GM19240 (cell line): ENCODE measurements around the gene FRMD1.

Experiments used
- DNase-seq: peaks from one replicate; pipeline ENCODE4 v3.0.0; 2011; ENCODE audit warnings: low spot score; ENCODE audit not compliant: insufficient read length

The FRMD1 gene

DNA sequence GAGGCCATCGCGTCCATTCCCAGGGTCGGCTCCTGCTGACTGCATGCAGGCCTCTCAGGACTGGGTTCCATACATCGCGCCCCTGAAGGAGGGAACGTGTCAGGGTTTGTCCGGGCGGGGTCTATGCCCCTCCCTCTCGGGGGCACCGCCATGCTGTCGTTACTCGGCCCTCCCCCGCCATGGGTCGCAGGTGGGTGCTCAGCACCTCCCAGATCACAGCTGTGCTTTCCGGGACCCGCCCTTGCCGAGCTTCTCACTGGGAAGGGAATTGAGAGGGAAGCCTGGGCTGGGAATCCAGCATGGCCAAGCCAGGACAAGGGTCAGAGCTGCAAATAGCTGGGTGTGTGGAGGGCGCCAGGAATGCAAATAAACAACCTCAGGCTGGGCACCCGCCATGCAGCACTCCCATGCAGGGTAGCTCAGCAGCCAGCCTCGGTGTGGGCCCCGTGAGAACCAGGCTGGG is at the start of gene FRMD1:
FRMD1 (minus strand) TSS at position 270 of the 463 bp plus-strand sequence; CDS start at position 152, 118 bp downstream.
- no peak for DNase-seq

DNA sequence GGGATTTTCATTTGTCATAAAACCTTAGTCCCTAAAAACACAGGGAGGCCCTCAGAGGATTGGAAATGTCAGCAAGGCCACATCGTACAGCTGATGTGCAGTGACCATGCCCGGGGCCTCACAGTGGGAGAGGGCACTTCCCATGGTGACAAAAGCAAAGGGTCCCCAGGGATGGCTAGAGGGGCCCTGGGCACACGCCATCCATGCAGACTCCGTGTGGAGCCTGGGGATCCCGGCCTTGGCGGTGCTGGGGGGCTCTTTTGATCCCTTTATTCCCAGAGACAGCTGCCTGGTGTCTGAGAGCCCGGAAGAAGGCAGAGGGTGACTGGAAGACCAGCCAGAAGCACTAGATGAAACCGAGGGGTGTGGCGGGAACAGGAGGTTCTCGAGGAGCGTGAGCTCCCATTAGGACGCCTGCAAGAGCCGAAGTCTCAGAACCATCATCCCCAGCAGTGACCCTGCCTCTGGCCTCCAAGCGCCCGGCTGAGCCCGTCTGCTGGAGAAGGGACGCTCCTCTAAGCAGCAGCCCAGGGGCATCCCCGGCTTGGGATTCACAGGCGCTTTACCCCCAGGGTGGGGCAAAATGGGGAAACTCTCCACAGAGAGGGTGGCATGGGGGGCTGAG is 49.1 kb upstream of the FRMD1 start:
- no peak for DNase-seq

GRCh38 chr6:168127384-168127868 is 48.4 kb upstream of the FRMD1 start:
- no peak for DNase-seq

- DNase-seq, result no peak
These were observed 47.8 kb upstream of the FRMD1 start for GRCh38 chr6:168126566-168127383.

DNA sequence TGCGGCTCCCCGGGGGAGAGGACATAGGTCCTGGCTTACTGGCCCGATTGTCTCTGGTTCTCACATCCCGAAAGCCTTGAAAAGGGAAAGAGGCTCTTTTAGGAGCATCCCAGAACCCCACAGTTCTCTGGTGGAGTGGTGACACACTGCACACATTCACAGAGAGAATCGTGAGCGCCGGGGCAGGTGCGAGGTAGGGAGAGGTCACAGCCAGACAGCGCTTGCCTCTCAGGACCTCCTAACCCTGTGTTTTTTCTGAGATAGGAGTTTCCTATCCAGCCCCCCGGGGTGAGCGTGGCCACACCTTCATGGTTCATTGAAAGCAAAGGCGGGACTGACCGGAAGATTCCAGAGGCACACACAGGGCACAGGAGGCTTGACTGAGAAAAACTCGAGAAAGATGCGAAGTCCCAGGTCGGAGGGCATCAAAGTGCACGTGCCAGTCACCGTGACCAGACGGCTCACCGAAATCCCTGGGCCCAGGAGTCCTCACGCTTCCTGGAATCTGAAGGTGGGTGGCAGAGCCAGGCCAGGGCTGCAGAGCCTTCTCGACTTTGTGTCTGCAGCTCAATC is 46.5 kb upstream of the FRMD1 start:
- DNase-seq, result no peak

- DNase-seq, result no peak
These were observed 45.9 kb upstream of the FRMD1 start for GRCh38 chr6:168124921-168125320.

- no peak for DNase-seq
These were observed 45.1 kb upstream of the FRMD1 start for GRCh38 chr6:168124158-168124557.

DNA sequence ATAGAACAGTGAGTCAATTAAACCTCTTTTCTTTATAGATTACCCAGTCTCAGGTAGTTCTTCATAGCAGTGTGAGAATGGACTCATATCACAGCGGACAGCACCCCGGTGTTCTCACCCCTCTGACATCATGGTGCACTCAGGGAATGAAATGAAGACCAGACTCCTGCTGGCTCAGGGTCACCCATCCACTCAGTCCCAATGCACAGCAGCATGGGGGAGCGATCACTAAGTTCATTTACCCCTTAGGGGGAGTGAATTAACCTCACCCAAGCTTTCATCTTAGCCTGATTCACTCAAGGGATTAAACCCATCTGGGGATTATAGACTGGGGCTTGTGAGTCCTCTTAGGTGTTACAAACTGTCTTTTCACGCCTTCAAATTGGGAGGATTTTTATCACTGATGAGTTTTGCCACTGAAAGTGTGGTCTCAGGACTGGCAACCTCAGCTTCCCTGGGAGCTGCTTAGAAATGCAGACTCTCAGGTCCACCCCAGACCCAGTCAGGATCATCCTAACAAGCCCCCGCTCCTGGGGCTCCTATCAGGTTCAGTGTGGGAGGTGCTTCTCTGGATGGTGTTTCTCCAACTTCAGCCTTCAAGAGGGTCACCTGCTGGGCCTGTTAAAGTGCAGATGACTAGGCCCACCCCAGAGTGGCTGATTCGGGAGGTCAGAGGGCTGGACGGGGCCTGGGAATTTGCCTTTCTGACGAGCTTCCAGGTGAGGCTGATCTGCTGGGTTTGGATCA is 44.3 kb upstream of the FRMD1 start:
- DNase-seq, result no peak

DNA sequence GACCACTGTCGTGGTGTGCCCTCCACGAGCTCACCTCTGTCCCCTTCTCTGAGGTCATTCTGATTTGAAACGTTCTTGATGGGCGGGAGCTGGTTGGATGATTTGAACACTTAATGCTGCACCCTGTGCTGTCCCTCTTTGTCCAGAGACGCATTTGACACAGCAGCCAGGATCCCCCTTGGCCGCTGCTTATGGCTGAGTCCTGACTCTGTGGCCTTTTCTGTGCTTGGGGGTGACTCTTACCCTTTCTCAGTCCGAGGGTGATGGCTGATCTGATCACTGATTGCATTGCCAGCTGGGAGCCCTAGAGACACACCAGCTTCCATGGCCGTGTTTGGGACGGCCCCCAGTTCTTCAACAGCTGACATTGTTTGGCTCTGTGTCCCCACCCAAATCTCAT is 43.5 kb upstream of the FRMD1 start:
- no peak for DNase-seq

- no peak for DNase-seq
These were observed 43.0 kb upstream of the FRMD1 start for GRCh38 chr6:168122011-168122410.

DNA sequence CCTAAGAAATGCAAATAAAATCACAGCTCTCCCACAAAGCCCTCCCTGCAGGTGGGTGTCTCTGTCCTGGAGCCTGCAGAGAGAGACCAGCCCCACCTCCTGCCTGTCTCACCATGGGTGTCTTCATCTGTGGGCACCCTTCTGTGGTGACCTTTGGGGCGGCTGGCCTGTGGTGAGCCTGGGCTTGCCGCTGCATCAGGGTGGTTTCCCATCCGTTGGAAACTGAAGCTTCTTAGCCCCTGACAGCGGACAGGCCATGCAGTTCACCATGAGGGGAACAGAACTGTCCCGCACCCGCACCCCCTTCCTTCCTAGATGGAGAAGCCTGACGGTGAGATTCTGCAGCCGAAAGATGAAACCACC is 42.3 kb upstream of the FRMD1 start:
- DNase-seq, result no peak

- no peak for DNase-seq
These were observed 41.6 kb upstream of the FRMD1 start for GRCh38 chr6:168120390-168121302.

GRCh38 chr6:168119539-168119938 is 40.5 kb upstream of the FRMD1 start:
- no peak for DNase-seq

DNA sequence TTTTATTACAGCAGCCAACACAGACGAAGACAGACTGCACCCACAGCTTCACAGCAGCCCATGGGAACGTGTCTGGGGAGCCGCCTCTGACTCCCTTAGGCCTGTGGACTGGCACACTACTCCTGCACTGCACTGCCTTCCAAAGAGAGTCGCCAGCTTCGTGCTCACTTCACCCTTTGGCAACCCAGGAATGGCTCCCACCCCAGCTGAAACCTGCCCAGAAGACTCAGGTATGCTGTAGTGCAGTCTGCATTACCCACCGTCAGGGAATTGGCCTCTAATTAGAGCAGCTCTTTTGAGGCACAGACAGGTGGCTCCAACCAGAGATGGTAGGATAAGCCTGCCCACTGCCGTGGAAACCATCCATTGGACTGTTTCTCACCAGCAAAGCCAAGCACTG is 39.9 kb upstream of the FRMD1 start:
- no peak for DNase-seq

GRCh38 chr6:168117942-168118341 is 38.9 kb upstream of the FRMD1 start:
- DNase-seq, result no peak

- no peak for DNase-seq
These were observed 38.2 kb upstream of the FRMD1 start for GRCh38 chr6:168116975-168117899.

DNA sequence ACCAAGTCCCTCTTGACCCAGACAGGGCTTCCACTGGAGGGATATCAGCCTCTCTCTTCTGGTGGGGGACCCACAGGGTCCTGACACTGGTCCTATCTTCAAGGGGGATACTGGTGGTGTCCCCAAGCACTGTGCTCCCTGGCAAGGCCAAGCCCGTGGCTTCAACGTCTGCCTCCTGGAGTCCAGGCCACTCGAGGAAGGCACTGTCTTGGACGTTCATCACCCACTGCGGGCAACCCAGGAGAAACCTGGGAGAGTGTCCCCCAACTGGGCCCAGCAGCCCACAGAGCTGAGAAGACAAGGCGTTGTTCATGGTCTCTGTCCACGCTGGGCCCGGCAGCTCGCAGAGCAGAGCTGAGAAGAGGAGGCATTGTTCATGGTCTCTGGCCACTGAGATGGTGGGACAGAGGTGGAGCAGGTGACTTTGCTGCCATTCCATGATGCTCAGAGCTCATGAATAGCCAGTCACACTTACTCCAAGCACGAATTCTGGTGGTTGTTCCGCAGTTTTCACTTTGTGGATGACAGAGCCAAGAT is 37.5 kb upstream of the FRMD1 start:
- DNase-seq, result no peak

DNA sequence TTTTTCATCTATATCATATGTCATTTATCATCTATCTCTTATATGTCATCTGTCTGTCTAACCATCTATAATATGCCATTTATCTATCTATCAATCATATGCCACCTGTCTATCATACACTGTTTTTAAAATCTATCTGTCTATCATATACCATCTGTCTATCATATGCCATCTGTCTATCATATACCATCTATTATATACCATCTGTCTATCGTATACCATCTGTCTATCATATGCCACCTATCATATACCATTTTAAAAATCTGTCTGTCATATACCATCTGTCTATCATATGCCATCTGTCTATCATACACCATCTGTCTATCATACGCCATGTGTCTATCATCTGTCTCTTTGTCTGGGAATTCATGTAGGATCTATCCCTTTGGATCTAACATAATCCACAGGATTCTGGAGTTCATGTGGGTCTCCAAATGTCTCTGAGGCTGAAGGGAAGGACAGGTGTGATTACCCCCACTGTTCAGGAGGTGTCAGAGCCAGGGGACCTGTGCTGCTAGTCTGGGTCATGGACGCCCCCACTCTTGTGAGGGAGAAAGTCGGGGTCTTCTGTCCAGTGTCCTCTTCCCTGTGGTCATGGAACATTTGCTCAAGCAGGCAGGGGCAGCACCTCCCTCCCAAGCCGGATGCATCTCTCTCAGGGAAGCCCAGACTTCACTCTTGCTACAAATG is 36.9 kb upstream of the FRMD1 start:
- no peak for DNase-seq

GRCh38 chr6:168113226-168113625 is 34.2 kb upstream of the FRMD1 start:
- DNase-seq, result no peak
